ENCODE results near the gene NOS1AP.

GRCh38 chr1:162025541-162025940 lies 44.0 kb upstream of the NOS1AP start:
- TF ChIP-seq CTCF (IDR thresholded peaks at IDR 0.05) (no peak), POLR2A (IDR thresholded peaks at IDR 0.05) (no peak)

Measured in body of pancreas (tissue), 4 donors.